Measurements from ENCODE around the gene OR2A42. TPM values are rescaled to one million over a fixed set of nuclear protein-coding genes. Genes with fewer than 3 reads are reported as not detected.

Gene OR2A42
- total and polyA plus RNA-seq, 2 donors (not counting 3 experiments of a cell fraction or from before 2014, with no cell fraction given), result not detected

- CTCF ChIA-PET, result no interaction called here
- Histone ChIP-seq H3K4me1 (ENCODE audit: control insufficient read depth, extremely low read depth, insufficient read depth, low read length) (no peaks in the 10 kb centered on the region), H3K4me3 (replicated peaks in 1 of 3; ENCODE audit: insufficient read depth in 1 of 3, low read depth in 1 of 3, low read length in 3 of 3) (no peak overlapping the region), H3K9me1 (replicated peaks; ENCODE audit: control insufficient read depth, extremely low read depth, insufficient read depth, low read length) (no peaks in the 10 kb centered on the region), H4K20me1 (replicated peaks; ENCODE audit: control insufficient read depth, extremely low read depth, insufficient read depth, low read length) (no peaks in the 10 kb centered on the region), H3K4me2 (ENCODE audit: insufficient read depth, low read length) (no peak overlapping the region), H2AFZ (ENCODE audit: low read depth, low read length) (no peak overlapping the region), H3K27me3 (ENCODE audit: control insufficient read depth in 2 of 2, insufficient read depth in 2 of 2, low read length in 2 of 2) (no peaks in the 10 kb centered on the region), H3K9me3 (replicated peaks; ENCODE audit: control insufficient read depth, insufficient read depth, low read length) (no peaks in the 10 kb centered on the region), H3K27ac (ENCODE audit: insufficient read depth, low read depth, low read length) (no peak overlapping the region), H3K36me3 (ENCODE audit: control insufficient read depth in 2 of 2, extremely low read depth in 1 of 2, insufficient read depth in 2 of 2, low read length in 2 of 2) (no peaks in the 10 kb centered on the region), H3K79me2 (ENCODE audit: control insufficient read depth, insufficient read depth, low read length) (no peaks in the 10 kb centered on the region), H3K9ac (replicated peaks; ENCODE audit: extremely low read depth, insufficient read depth, low read length) (no peak overlapping the region)
- no peak for TF ChIP-seq POLR2AphosphoS5 (IDR thresholded peaks at IDR 0.05; ENCODE audit: insufficient read depth, low read depth, low read length)
- TF ChIP-seq MYC (IDR thresholded peaks at IDR 0.05; ENCODE audit: low read depth, low read length), result no peak
- no peak for TF ChIP-seq JUN (IDR thresholded peaks at IDR 0.05; ENCODE audit: borderline replicate concordance, insufficient read depth, insufficient read length, low read depth)
- TF ChIP-seq EZH2 (IDR thresholded peaks at IDR 0.05; ENCODE audit: borderline replicate concordance, low read depth, low read length, severe bottlenecking), result no peak
- no peak for TF ChIP-seq CTCF (IDR thresholded peaks at IDR 0.05; ENCODE audit: extremely low read depth in 1 of 2, insufficient read depth in 1 of 2, low read depth in 1 of 2, low read length in 2 of 2)
- TF ChIP-seq FOS (IDR thresholded peaks at IDR 0.05; ENCODE audit: borderline replicate concordance, insufficient read depth, low read length), result no peak
- no peak for TF ChIP-seq MAX (IDR thresholded peaks at IDR 0.05; ENCODE audit: insufficient read depth, insufficient read length)
- TF ChIP-seq GATA2 (IDR thresholded peaks at IDR 0.05; ENCODE audit: insufficient read depth, insufficient read length, low read depth, low read length), result no peak
- TF ChIP-seq POLR2A (IDR thresholded peaks at IDR 0.05; ENCODE audit: low read depth, low read length), result no peak
- DNase-seq (ENCODE audit: low read depth, low spot score) (peak; percentile 13), FAIRE-seq (no peak)
- BruUV-seq (replicated peaks), result no TSS peak
- dilution Hi-C loops (cut with MboI; ENCODE audit: extremely low pct_ligation_motif_present, low sequenced_read_pairs) (no loop called here), intact Hi-C loops (cut with micrococcal nuclease) (no loop called here)
- POLR2A ChIA-PET, result no interaction called here
Measured at GRCh38 chr7:144256112-144256511, 16.7 kb upstream of the OR2A42 start.

Data from endothelial cell of umbilical vein (primary cell).